Stimulated activated CD4-positive, alpha-beta T cell treated with anti-CD3 and anti-CD28 coated beads, Interleukin-1b, Interleukin-23, amount 100 ng/mL, for 24 hours (primary cell): ENCODE results near the gene ERBB2.
"Not testable (repeated sequence)": the region's sequence is repeated elsewhere in the genome, so short reads cannot be mapped to it uniquely, and the experiment has no call there.

Source experiments
- DNase-seq, 4 experiments: peaks; one replicate each; pipeline ENCODE4 v3.0.0-alpha.2; 2020; ENCODE audit warnings: low read depth in 4 of 4, low spot score in 1 of 4

The ERBB2 gene

GRCh38 chr17:39722965-39723848 lies 23.3 kb downstream of the ERBB2 start:
- DNase-seq = no peak

- no peak for DNase-seq
Observed at GRCh38 chr17:39724731-39725130, 24.9 kb downstream of the ERBB2 start.

- DNase-seq = not testable (repeated sequence)
Observed at GRCh38 chr17:39725923-39726322, 26.1 kb downstream of the ERBB2 start.

GRCh38 chr17:39726617-39727016 lies 26.8 kb downstream of the ERBB2 start:
- no peak for DNase-seq

GRCh38 chr17:39727556-39727955 lies 27.7 kb downstream of the ERBB2 start:
- DNase-seq = no peak

GRCh38 chr17:39729280-39729851 lies 29.5 kb downstream of the ERBB2 start:
- DNase-seq = no peak

- peak; percentile 89 to 93 (median 92) for DNase-seq
Observed at GRCh38 chr17:39730095-39730921, 30.4 kb downstream of the ERBB2 start, which contains the start of gene MIEN1. TSS of gene MIEN1 (minus strand) at chr17:39730532. CDS start at chr17:39730495, 37 bp downstream.

- no peak for DNase-seq
Observed at GRCh38 chr17:39732586-39732985, 32.7 kb downstream of the ERBB2 start.

GRCh38 chr17:39735882-39736281 lies 36.0 kb downstream of the ERBB2 start:
- no peak for DNase-seq

- DNase-seq = no peak
Observed at GRCh38 chr17:39736319-39737165, 36.7 kb downstream of the ERBB2 start.

- no peak for DNase-seq
Observed at GRCh38 chr17:39737206-39737759, 37.4 kb downstream of the ERBB2 start.

- no peak for DNase-seq
Observed at GRCh38 chr17:39737760-39738567, 38.1 kb downstream of the ERBB2 start, which contains the start of gene GRB7. TSS of gene GRB7 (plus strand) at chr17:39737938. CDS start at chr17:39742302, 4,364 bp downstream.

- DNase-seq = peak in 1 of 4 experiments; percentile 50
Observed at GRCh38 chr17:39738568-39738901, 38.7 kb downstream of the ERBB2 start.

- DNase-seq = no peak
Observed at GRCh38 chr17:39738983-39739884, 39.4 kb downstream of the ERBB2 start.

- no peak for DNase-seq
Observed at GRCh38 chr17:39739885-39740356, 40.1 kb downstream of the ERBB2 start.

- no peak for DNase-seq
Observed at GRCh38 chr17:39740357-39741111, 40.7 kb downstream of the ERBB2 start.

- no peak for DNase-seq
Observed at GRCh38 chr17:39742126-39742855, 42.4 kb downstream of the ERBB2 start.
